Activated CD8-positive, alpha-beta memory T cell treated with anti-CD3 and anti-CD28 coated beads, Interleukin-2, amount 50 U/mL, for 24 hours (primary cell): ENCODE results near the gene GANC.

Source experiments
- DNase-seq: peaks from one replicate; pipeline ENCODE4 v3.0.0-alpha.2; 2020; ENCODE audit errors: extremely low read depth

The GANC gene

GRCh38 chr15:42344763-42345162 lies 71.8 kb downstream of the GANC start:
- no peak for DNase-seq

GRCh38 chr15:42345504-42345903 lies 72.5 kb downstream of the GANC start:
- no peak for DNase-seq

- DNase-seq = no peak
Observed at GRCh38 chr15:42348083-42348482, 75.1 kb downstream of the GANC start.

- DNase-seq = no peak
Observed at GRCh38 chr15:42349186-42349585, 76.2 kb downstream of the GANC start.

GRCh38 chr15:42352401-42352800 lies 79.4 kb downstream of the GANC start:
- no peak for DNase-seq

GRCh38 chr15:42353061-42353460 lies 80.1 kb downstream of the GANC start:
- DNase-seq = no peak

- DNase-seq = no peak
Observed at GRCh38 chr15:42354824-42355223, 81.8 kb downstream of the GANC start.

- DNase-seq = no peak
Observed at GRCh38 chr15:42355291-42355690, 82.3 kb downstream of the GANC start.

- DNase-seq = no peak
Observed at GRCh38 chr15:42356851-42357250, 83.8 kb downstream of the GANC start.

GRCh38 chr15:42358141-42358540 lies 85.1 kb downstream of the GANC start:
- DNase-seq = no peak

- no peak for DNase-seq
Observed at GRCh38 chr15:42359249-42359648, 86.2 kb downstream of the GANC start, which contains the start of gene CAPN3. CAPN3 (plus strand) TSS chr15:42359501; CDS start chr15:42359806, 305 bp downstream.

GRCh38 chr15:42359985-42360384 lies 87.0 kb downstream of the GANC start:
- no peak for DNase-seq

- no peak for DNase-seq
Observed at GRCh38 chr15:42360535-42361112, 87.6 kb downstream of the GANC start.

GRCh38 chr15:42363487-42363886 lies 90.5 kb downstream of the GANC start:
- DNase-seq = no peak

- DNase-seq = no peak
Observed at GRCh38 chr15:42363942-42364341, 90.9 kb downstream of the GANC start.

GRCh38 chr15:42364529-42364928 lies 91.5 kb downstream of the GANC start:
- DNase-seq = no peak

- DNase-seq = no peak
Observed at GRCh38 chr15:42365921-42366550, 93.0 kb downstream of the GANC start.

GRCh38 chr15:42367041-42367440 lies 94.0 kb downstream of the GANC start:
- DNase-seq = no peak

- DNase-seq = no peak
Observed at GRCh38 chr15:42368096-42368495, 95.1 kb downstream of the GANC start.

- no peak for DNase-seq
Observed at GRCh38 chr15:42371096-42371495, 98.1 kb downstream of the GANC start.

- no peak for DNase-seq
Observed at GRCh38 chr15:42373274-42373673, 100.3 kb downstream of the GANC start.

GRCh38 chr15:42373936-42374335 lies 100.9 kb downstream of the GANC start:
- no peak for DNase-seq

GRCh38 chr15:42374810-42375209 lies 101.8 kb downstream of the GANC start:
- no peak for DNase-seq

- DNase-seq = no peak
Observed at GRCh38 chr15:42375252-42375651, 102.3 kb downstream of the GANC start.
